Caco-2 (cell line): ENCODE data around the gene ASMT. TPM values are rescaled to one million over a fixed set of nuclear protein-coding genes. Genes with fewer than 3 reads are reported as not detected.
"Not testable (repeated sequence)": the region's sequence is repeated elsewhere in the genome, so short reads cannot be mapped to it uniquely, and the experiment has no call there.

Experiments used
- BruUV-seq: library from RNA; stranded (reverse); fragments of 400-500 nt; replicated peaks from 2 replicates; lab custom pipeline; 2021; lab: Mats Ljungman, UMichigan
- CTCF ChIA-PET: fragments of 300-600 bp; sonication (Branson Sonifier 250); formaldehyde crosslinking; loops from one replicate; lab custom pipeline; 2022; ENCODE audit warnings: antibody characterized with exemption; lab: Charles Lee
- POLR2A ChIA-PET: fragments of 300-600 bp; sonication (Branson Sonifier 250); formaldehyde crosslinking; loops from one replicate; lab custom pipeline; 2022; ENCODE audit warnings: antibody characterized with exemption; lab: Charles Lee
- DNase-seq, 2 experiments: peaks; one replicate each; pipeline versions ENCODE4 v3.0.0 to v3.0.0-alpha.2; 2020 to 2022
- H3K27me3 ChIP-seq: replicated peaks from 2 replicates; pipeline ENCODE4 v1.6.0; 2011; ENCODE audit warnings: low read length; ENCODE audit not compliant: control insufficient read depth, insufficient read depth
- H3K36me3 ChIP-seq: 2 replicates; pipeline ENCODE4 v1.5.1; 2011; ENCODE audit warnings: low read length; ENCODE audit not compliant: control insufficient read depth, insufficient read depth
- H3K4me1 ChIP-seq: fragments of 250-450 bp; sonication (Bioruptor Pico); 2 replicates; pipeline ENCODE4 v1.5.1; 2020; ENCODE audit warnings: mild to moderate bottlenecking
- H3K4me3 ChIP-seq: 2 replicates; pipeline ENCODE4 v1.5.1; 2011; ENCODE audit warnings: low read depth, mild to moderate bottlenecking, control low read depth, low read length
- H3K9me3 ChIP-seq: fragments of 250-450 bp; sonication (Bioruptor Pico); 2 replicates; pipeline ENCODE4 v1.5.1; 2020; ENCODE audit warnings: mild to moderate bottlenecking, moderate library complexity
- H3K27ac Mint-ChIP-seq: one replicate; pipeline ENCODE4 v1.8.0; 2022; ENCODE audit warnings: mixed read lengths; ENCODE audit not compliant: unreplicated experiment
- H3K27me3 Mint-ChIP-seq: one replicate; pipeline ENCODE4 v1.8.0; 2022; ENCODE audit warnings: mixed read lengths; ENCODE audit not compliant: insufficient read depth, unreplicated experiment
- H3K36me3 Mint-ChIP-seq: one replicate; pipeline ENCODE4 v1.8.0; 2022; ENCODE audit warnings: mild to moderate bottlenecking, mixed read lengths; ENCODE audit not compliant: insufficient read depth, unreplicated experiment
- H3K4me1 Mint-ChIP-seq: one replicate; pipeline ENCODE4 v1.8.0; 2022; ENCODE audit warnings: low read depth, mixed read lengths; ENCODE audit not compliant: unreplicated experiment
- H3K4me3 Mint-ChIP-seq: one replicate; pipeline ENCODE4 v1.8.0; 2022; ENCODE audit warnings: mild to moderate bottlenecking, moderate library complexity, mixed read lengths; ENCODE audit not compliant: unreplicated experiment
- H3K9me3 Mint-ChIP-seq: one replicate; pipeline ENCODE4 v1.8.0; 2022; ENCODE audit warnings: mixed read lengths; ENCODE audit not compliant: unreplicated experiment
- CTCF ChIP-seq, 2 experiments: fragments of 200-600 bp in 1 of 2; IDR thresholded peaks; 1 replicate in 1 of 2; 2 replicates in 1 of 2; pipeline versions ENCODE4 v1.5.1 to v1.8.0; 2011 to 2022; ENCODE audit warnings: antibody characterized with exemption in 1 of 2, control low read depth in 1 of 2, inconsistent platforms in 1 of 2, low read depth in 1 of 2, low read length in 1 of 2, mild to moderate bottlenecking in 1 of 2, moderate library complexity in 1 of 2; ENCODE audit not compliant: insufficient read depth in 1 of 2, severe bottlenecking in 1 of 2, unreplicated experiment in 1 of 2
- intact Hi-C: fragments of 100-400 bp; cut with micrococcal nuclease; formaldehyde crosslinking; loops from one replicate; pipeline ENCODE4 v1.10.0; 2022; ENCODE audit not compliant: unreplicated experiment
- total RNA-seq: library from RNA; stranded (reverse); gene quantifications from 2 replicates; pipeline ENCODE4 v1.2.3, GENCODE V29; 2022

The ASMT gene
- total RNA-seq, 1 experiment from 2014 or later: not detected

- peaks cover 11% of the 10 kb centered on the region for H3K9me3 Mint-ChIP-seq
- H3K4me1 Mint-ChIP-seq, DNase-seq, H3K4me3 ChIP-seq, H3K36me3 Mint-ChIP-seq, H3K36me3 ChIP-seq, H3K4me1 ChIP-seq, intact Hi-C loops, BruUV-seq, H3K27ac Mint-ChIP-seq, H3K9me3 ChIP-seq, POLR2A ChIA-PET, H3K4me3 Mint-ChIP-seq, CTCF ChIA-PET, H3K27me3 Mint-ChIP-seq, H3K27me3 ChIP-seq: not testable (repeated sequence)
Measured at GRCh38 chrX:1684883-1685282, 70.0 kb downstream of the ASMT start.

- H3K4me1 ChIP-seq, H3K4me3 ChIP-seq, H3K27ac Mint-ChIP-seq, H3K27me3 Mint-ChIP-seq, DNase-seq, intact Hi-C loops, H3K36me3 Mint-ChIP-seq, H3K4me3 Mint-ChIP-seq, BruUV-seq, CTCF ChIA-PET, H3K4me1 Mint-ChIP-seq, H3K27me3 ChIP-seq, POLR2A ChIA-PET, H3K9me3 ChIP-seq, H3K36me3 ChIP-seq: not testable (repeated sequence)
- peaks cover 11% of the 10 kb centered on the region for H3K9me3 Mint-ChIP-seq
Measured at GRCh38 chrX:1685444-1685880, 70.6 kb downstream of the ASMT start.

- Histone ChIP-seq H3K4me1 (no peaks in the 10 kb centered on the region), H3K4me3 (no peak overlapping the region), H3K9me3 (no peaks in the 10 kb centered on the region), H3K27me3 (no peaks in the 10 kb centered on the region), H3K36me3 (no peaks in the 10 kb centered on the region)
- Mint-ChIP-seq H3K4me1 (no peaks in the 10 kb centered on the region), H3K4me3 (no peak overlapping the region), H3K27ac (no peak overlapping the region), H3K36me3 (no peaks in the 10 kb centered on the region), H3K9me3 (peaks cover 10% of the 10 kb centered on the region), H3K27me3 (no peaks in the 10 kb centered on the region)
- TF ChIP-seq CTCF (IDR thresholded peaks at IDR 0.05; ENCODE audit: insufficient read depth in 1 of 2, low read depth in 1 of 2, low read length in 1 of 2, severe bottlenecking in 1 of 2, unreplicated experiment in 1 of 2): no peak
- ChIA-PET POLR2A (no interaction called here), CTCF (no interaction called here)
- no TSS peak for BruUV-seq
- intact Hi-C loops: no loop called here
- no peak for DNase-seq
Measured at GRCh38 chrX:1686642-1687041, 71.8 kb downstream of the ASMT start.

Other genes starting within 250 kb of the ASMT start
- 450 and 455 TPM in 2 replicates for gene SLC25A6, start 222.9 kb upstream of the ASMT start, total RNA-seq
- gene ASMTL, start 162.2 kb upstream of the ASMT start, total RNA-seq: 15.4 and 17.4 TPM in 2 replicates
- gene P2RY8, start 77.9 kb upstream of the ASMT start, total RNA-seq: not detected in 2 replicates
- gene AKAP17A, start 23.5 kb upstream of the ASMT start, total RNA-seq: 39.9 and 42.2 TPM in 2 replicates